ENCODE measurements around the gene SH2D4B.

The SH2D4B gene

DNA sequence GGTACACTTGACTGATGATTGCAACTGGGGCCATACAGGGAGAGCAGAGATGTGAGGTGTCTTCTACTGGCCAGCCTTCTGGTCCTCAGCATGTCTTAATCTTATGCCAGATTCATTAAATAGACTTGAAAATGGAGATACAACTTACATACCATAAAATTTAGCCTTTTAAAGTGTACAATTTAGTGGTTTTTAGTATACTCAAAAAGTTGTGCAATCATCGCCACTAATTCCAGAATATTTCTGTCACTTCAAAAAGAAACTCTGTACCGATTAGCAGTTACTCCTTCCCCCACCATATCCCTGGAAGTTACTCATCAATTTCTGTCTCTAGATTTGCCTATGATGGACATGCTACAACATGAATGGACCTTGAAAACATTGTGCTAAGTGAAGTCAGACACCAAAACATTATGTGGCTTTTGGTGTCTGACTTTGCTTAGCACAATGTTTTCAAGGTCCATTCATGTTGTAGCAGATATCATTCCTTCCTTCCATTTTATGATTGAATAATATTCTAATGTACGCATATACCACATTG is 53.0 kb downstream of the SH2D4B start:
- no peak for DNase-seq (ENCODE audit: low spot score)

DNA sequence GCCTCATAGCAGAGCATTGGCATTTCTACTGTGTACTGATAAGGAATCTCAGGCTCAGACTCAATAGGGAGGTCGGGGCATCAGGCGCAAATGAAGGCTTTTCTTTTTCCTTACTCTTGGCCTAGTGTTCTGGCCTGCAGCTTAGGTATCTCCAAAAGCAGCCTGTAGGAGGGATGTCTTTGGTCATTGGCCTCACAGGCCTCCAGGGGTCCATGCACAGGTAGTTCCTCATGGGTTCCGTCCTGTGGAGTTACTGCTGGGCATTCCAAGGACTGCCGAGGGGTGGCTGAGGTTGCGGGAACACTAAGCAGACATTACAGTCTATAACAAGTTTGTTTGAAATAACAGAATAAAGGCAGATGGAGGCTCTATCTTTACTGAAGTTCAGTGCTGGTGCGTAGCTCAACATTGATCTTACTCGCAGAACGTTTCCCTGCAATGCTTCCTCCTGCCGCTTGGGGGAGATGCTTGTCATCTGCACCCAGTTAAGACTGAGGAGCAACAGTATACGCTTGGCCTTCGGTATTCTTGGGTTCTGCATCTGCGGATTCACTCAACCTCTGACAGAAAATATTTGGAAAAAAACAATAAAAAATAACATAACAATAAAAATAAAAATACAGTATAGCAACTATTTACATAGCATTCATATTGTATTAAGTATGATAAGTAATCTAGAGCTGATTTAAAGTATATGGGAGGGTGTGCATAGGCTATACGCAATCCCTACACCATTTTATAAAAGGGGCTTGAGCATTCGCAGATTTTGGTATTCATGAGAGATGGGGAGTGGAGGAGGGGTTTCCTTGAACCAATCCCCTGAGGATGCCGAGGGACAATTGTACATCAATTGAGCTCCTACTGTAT is 58.9 kb downstream of the SH2D4B start:
- DNase-seq (ENCODE audit: low spot score), result peak; percentile 36

DNA sequence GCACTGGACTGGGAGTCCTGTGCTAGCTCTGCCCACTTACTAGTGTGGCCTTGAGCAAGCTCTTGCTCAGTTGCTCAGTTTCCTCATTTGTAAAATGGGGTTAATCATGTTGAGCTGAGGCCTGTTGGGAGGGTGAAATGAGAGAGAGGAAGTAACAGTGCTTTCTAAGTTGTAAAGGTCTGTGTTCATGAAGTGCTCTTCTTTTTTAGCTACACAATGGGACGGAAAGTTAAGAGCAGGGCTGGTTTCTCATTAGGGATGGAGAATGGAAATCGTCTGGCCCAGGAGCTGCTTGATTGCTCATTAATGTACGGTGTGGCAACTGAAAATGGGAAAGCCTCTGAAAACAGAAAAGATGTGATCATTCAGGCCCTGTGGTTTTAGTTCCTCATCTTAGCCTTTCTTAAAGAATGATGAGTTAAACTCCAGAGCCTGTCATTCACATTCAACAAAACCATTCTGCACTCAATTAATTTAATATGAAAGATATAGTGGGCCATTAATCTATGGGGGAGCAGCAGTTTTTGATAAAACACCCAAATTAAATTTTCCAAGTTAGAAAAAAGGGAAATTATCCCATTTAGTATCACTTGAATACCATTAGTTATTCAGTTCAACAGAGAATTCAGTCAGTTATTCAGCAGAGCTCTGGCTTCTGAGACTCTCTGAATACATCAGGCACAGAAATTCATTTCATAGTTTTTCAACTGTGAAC is 60.5 kb downstream of the SH2D4B start:
- DNase-seq (ENCODE audit: low spot score), result no peak

DNA sequence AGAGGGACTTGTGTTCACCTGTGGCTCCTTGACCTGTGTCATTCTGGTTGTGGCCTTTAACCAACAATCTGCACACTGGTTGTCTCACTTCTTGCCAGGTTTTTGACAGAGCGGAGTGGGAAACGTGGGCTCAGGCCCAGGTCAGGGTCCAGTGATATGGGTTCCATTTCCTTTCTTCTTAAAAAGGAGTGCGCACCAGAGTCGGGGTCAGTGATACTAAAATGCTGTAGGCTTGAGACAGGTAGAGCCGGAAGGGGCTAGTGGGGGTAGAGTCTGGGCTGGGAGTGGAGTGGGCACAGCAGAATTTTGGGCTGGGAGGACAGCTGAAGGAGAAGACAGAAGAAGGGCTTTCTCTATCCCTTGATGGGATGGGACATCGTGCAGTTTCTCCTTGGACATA is 61.2 kb downstream of the SH2D4B start:
- no peak for DNase-seq (ENCODE audit: low spot score)

DNA sequence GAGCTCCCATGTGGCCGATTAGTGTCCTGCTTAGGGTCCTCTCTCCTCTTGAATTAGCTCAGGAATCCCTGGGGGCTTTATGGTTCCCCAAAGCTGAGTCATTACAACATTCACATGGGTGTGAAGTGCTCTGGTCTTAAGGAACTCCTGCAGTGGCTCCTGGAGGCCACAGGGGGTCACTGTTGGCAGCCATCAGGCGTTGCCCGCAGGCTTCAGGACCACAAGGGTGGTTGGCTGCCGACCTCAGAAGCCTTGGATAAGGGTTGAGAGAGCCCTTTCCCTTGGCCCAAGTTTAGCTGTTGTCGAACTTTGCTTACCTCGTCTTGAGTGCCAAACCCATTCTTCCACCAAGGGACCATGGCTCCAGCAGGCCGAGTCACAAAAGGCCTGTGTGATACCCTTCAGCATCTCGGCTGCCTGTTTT is 61.7 kb downstream of the SH2D4B start:
- DNase-seq (ENCODE audit: low spot score), result peak; percentile 32

DNA sequence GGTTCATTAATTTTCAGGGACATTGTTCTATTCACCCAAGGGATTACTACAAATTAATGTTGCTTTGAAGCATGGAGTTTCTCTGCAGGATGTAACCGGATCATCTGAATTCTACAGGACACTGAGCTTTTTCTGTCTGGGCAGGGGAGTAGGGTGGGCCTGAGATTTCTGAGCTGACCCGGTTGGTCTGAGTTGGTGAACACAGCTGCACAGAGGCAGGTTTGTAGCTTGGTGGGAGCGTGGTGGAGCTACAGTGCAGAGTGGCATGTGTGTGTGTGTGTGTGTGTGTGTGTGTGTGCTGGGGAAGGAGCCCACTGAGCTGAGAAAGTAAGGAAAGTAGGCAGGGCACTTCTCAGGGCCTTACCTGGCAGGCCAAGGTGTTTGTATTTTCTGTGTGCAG is 62.6 kb downstream of the SH2D4B start:
- no peak for DNase-seq (ENCODE audit: low spot score)

DNA sequence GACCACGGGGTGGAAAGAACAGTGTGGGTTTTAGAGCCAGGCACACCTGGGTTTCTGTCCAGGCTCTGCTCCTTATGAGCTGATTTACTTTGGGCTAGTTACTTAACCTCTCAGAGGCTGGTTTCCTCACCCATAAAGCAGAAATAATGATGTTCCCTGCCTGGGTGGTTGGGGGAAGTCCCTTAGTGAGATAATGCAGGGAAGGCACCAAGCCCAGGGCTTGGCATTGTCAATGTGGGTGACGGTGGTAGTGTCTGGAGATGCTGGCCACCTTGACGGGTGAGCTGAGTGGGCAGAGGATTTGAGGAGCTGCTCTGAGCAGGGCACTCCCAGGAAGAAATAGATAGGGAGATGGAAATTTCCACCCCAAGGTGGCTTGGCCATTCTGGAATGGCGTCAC is 65.2 kb downstream of the SH2D4B start:
- no peak for DNase-seq (ENCODE audit: low spot score)

DNA sequence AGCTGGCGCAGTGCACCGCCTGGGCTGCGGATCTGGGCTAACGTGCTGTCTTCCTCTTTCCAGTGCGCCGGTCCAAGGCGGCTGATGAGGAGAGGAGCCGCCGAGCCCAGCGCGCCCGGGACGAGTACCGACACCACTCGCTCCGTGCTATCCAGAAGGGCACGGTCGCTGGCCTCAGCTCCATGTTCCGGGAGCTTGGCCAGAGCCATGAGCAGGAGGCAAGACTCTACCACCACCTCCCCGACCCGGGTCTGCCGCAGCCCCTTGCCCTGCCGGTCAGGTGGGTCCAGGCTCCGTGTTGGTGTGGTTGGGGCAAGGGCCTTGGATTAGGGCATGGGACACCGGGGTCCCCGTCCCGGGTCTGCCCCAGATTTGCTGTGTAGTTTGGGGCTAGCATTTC is 65.8 kb downstream of the SH2D4B start:
- DNase-seq (ENCODE audit: low spot score), result no peak

DNA sequence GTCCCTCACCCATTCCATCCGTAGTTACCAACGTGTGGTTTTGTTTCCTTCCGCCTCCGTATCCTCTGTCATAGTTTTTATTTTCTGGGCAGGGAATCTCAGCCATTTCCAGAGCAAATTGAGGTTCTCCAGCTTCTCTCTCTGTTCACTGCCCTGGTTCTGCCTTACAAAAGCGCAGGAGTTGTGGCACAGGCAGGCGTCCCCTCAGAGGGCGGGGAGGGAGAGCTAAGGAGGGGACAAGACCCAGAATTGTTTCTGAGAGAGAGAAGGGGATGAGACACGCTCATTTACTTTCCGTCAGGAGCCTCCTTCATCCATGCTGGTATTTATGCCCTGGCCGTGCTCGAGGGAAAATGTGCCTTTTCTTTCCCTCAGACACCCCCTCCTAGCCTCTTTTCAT is 71.0 kb downstream of the SH2D4B start:
- no peak for DNase-seq (ENCODE audit: low spot score)

DNA sequence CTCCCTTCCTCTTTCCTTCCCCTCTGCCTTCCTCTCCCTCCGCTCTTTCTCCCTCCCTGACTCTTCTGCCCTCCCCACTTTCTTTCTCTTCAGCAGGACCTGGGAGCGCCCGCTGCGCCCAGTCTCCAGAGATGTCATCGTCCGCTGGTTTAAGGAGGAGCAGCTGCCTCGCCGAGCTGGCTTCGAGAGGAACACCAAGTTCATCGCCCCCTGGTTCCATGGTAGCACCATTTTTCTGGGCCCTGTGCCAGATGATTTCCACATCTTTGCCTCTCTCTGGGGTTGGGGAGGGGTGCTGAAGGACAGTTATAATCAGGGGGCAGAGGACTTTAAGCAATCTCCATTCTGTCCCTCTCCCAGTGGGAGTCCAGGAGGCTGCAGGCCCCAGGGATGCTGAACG is 71.6 kb downstream of the SH2D4B start:
- DNase-seq (ENCODE audit: low spot score), result no peak

DNA sequence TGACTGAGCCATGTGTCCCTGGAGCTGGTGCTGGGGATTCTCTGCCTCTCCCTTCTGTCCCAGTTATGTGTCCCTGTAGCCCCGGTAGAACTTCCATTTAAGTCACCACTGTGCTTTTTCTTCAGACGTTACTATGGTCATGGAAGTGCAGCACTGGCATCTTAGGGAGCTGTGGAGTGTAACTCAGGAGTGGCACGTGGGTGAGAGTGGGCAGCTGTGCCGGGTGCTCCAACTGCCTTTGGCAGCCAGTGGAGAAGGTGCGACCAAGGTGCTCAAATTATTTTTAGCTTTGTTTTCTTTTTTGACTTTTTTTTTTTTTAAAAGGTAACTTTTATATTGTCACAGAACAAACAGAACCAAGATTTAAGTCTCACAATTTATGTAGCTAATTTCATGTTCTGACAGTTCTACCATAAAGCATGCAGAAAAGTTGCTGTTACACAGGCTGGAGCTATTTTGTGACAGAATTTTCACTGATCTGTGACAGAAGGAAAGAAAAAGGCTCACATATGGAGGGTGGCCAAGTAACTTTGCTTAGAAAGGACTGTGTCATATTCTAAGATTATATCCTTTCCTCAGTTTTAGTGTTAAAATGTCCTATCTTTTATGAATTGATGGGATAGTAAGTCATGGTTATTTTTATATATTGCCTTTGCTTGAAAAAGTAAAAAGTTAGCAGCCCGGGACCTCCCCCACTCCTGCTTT is 73.9 kb downstream of the SH2D4B start:
- no peak for DNase-seq (ENCODE audit: low spot score)

DNA sequence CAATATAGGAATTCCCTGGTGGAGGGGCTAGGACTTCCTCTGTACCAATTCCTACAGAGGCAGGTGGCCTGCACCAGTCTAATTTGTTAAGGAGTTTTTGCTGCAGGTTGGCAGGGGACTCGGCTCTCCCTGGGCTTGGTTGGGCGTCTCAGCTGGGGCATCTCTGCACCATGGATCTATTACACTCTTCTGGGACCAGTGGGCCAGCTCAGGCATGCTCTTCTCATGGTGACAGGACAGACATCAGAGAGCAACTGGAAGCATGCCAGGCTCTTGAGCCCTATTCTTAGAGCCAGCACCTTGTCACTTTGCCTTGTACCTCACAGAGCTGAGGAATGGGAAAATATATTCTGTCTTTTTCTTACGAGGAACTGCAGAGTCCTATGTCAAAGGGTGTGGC is 74.6 kb downstream of the SH2D4B start:
- DNase-seq (ENCODE audit: low spot score), result no peak

DNA sequence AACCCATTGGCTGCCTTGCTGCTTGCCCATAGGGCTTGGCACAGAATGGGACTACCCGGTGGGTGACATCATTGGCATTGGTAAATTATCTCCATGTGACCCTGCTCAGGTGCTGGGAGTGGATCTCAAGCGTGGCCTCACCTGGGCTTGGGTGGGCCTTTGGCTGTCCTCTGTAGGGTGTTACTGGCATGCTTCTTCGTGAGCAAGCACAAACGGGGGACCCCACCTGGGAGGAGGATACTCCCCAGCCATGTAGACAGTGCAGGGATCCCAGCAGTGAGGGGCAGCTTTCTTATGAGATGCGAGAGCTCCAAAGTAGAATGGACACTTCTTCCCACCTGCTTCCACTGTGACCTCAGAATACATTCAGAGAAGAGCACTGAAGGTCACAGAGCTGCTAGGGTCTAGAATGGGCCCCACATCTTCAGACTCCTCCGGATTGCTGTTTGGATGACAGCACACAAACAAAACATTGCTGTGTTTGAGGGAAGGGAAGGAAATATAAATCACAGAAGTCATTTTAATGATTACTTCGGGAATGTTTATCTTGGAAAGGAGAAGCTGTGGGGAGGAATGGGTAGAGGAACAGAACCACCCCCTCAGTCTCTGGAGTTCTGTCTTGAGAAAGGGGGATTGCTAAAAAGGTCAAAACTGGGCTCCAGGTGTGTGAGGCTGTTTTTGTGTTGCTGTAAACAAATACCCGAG is 75.9 kb downstream of the SH2D4B start:
- DNase-seq (ENCODE audit: low spot score), result no peak

DNA sequence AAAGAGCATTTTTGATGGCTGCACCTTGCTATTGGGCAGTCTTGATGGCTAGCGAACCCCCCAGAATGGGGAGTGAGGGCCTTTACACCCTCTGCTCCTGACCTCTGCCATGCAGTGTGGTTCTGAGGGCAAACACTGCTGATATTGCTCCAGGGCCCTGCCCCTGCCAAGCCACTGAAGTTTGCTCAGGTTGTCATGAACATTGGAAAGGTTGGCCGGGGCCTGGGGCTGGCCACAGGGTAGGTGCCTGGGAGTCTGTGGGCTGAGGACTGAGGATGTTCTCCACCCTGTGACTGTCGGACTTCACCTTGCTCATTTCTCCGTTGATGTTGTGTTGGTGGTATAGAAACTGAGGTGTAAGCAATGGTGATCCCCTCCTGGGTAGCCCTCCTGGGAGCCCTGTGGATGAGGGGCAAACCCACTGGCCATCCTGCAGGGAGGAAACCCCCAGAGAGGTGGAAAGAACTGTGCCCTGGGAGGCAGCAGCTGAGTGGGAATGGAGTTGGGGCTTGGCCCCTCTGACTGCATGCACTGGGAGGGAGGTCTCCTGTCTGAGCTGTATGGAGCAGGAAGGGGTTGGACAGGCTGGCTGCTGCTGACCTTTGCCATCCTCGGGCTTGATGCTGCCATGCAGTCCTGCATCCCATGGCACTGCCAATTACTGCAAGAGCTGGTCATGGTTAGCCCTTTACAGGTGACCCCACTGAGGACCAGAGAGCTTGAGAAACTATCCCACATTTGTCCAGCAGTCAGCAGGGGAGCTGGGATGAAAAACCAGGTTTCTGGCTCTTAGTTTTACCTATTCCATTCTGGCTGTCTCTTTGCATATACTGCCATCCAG is 77.1 kb downstream of the SH2D4B start:
- DNase-seq (ENCODE audit: low spot score), result no peak

DNA sequence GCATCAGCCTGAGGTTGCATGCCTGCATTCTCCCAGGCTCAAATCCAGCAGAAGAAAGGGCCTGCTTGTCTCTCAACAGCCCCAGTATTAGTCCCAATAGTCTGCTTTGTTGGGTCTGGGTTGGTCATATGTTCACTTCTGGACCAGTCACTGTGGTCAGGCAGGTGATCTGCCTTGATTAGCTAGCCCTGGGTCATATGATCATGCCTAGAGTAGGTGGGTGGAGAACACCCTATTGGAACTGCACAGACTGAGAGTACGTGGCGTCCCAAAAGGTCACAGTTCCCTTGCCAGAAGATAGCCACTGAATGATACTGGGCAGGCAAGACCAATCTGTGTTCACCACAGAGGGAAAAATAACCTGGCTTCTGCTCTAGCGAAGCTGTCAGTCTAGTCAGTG is 80.1 kb downstream of the SH2D4B start:
- no peak for DNase-seq (ENCODE audit: low spot score)

DNA sequence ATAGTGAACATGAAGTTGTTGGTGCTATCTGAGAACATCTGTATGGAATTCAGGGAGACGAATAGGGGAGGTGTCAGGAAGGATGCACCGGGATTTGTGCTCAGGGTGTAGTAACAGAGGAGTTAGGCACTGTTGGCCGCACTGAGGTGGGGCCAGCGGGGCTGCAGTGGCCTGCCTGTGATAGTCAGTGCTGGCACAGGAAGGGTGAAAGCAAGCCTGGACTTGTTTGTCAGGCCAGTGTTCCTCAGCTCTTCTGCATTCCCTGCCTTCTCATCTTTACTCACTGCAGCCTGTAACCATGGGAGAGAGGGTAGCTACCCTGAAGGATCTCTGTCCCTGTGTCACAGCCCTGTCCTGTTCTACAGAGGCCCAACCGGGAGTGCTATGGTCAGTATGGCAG is 81.3 kb downstream of the SH2D4B start:
- no peak for DNase-seq (ENCODE audit: low spot score)

DNA sequence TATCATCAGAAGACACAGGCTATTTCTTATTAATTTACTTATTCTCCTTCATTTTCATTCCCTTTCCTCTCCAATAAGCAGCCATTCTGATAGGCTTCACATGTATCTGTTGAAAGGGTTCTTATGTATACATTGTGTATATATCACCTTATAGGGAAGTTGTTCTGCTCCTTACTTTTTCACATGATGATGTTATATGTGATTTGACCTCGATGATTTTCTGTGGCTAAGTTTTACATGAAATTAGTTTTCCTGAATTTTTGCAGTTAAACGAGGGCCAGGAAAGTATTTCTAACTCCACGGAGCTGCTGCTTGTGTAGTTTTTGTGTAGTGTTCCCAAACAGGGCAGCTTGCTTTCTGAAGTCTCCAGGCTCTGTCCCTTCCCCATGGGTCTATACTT is 84.5 kb downstream of the SH2D4B start:
- DNase-seq (ENCODE audit: low spot score), result no peak

DNA sequence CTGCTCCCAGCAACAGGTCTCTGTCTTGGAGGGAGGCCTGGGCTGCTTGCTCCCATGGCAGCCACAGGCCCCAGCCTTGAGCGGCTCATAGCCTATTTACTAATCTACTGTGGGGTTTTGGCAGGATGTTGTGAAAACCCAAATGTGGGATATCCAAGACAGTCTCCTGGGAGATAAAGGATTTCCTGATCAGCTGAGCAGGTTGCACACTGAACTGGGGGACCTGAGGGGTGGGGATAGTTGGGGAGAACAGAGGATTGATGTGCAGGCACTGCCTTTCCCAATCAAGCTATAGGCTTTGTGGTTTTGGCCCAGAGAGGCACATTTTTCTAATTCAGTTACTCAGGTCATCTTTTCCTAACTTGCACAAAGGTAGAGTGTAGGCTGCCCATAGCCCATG is 92.6 kb downstream of the SH2D4B start:
- DNase-seq (ENCODE audit: low spot score), result no peak

DNA sequence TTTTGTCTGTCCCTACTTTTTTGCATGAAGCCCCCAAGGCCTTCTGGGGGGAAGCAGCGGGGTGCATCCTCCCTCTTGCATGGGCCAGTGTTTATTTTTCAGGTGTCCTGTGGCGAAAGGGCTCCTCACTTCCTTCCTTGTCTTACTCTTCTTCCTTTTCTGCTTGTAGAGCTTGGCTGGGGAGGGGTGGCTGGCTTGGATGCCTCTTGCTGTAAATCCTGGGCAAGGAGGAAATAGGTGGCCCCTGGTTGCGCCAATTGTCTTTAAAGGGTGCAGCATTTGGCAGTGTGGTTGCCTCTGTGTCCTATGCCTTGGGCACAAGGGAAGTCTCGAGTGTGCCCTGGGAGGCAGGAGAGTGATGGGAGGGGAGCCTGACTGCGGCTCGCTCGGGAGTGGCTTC is 95.0 kb downstream of the SH2D4B start:
- no peak for DNase-seq (ENCODE audit: low spot score)

DNA sequence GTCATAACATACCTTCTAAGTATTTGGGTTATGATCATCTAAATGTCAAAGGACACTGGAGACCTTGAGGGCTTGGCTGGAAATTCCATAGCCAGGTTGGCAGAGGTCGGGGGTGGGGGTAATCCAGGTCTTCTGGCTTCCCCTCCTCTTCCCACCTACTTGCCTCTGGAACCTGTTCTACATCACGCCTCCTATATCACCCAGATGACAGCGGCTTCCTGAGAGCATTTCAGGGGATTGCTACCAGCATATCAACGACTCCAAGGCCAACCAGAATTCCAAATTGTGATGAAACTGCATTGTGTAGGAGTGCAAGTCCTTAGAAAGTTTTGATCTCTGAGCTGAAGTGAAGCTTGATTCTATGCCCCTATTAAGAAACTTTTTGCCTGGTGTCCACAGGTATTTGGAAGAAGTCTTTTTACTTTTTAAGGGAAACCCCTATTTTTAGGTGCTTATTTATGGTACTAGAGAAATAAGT is 95.7 kb downstream of the SH2D4B start:
- no peak for DNase-seq (ENCODE audit: low spot score)

DNA sequence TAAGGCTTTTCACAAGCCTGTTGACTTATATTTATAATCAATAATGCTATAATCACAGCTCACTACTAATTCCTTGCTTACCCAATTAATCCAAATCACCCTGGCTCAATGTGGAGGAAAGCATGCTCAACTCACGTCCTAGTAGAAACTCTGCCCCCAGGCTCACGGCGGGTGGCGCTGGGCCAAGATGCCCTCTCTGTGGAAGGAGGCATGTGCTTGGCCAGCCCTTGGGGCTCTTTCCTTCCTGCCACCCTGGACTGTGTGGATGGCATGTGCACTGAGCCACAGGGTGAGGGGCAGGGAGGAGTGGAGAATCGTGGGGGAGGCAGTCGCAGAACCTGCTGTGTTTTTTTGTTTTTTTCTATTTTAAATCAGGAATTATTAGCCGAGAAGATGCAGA is 96.2 kb downstream of the SH2D4B start:
- DNase-seq (ENCODE audit: low spot score), result no peak

Data from hematopoietic multipotent progenitor cell treated with erythropoietin and hydrocortisone succinate and interleukin-3 and kit ligand, for 17 days (in vitro differentiated cells).